ENCODE data around the gene COPB2.

GRCh38 chr3:139388077-139388476, 1.4 kb downstream of the COPB2 start:
- TF ChIP-seq, protein P1, sequence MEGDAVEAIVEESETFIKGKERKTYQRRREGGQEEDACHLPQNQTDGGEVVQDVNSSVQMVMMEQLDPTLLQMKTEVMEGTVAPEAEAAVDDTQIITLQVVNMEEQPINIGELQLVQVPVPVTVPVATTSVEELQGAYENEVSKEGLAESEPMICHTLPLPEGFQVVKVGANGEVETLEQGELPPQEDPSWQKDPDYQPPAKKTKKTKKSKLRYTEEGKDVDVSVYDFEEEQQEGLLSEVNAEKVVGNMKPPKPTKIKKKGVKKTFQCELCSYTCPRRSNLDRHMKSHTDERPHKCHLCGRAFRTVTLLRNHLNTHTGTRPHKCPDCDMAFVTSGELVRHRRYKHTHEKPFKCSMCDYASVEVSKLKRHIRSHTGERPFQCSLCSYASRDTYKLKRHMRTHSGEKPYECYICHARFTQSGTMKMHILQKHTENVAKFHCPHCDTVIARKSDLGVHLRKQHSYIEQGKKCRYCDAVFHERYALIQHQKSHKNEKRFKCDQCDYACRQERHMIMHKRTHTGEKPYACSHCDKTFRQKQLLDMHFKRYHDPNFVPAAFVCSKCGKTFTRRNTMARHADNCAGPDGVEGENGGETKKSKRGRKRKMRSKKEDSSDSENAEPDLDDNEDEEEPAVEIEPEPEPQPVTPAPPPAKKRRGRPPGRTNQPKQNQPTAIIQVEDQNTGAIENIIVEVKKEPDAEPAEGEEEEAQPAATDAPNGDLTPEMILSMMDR (conservative IDR thresholded peaks at IDR 0.05; ENCODE audit: low read length): no peak
- TF ChIP-seq EZH2phosphoT487 (IDR thresholded peaks at IDR 0.05; ENCODE audit: borderline replicate concordance): no peak

All from Loucy (cell line).